GM12878 (cell line): ENCODE measurements around the gene SRGAP1. TPM values are rescaled to one million over a fixed set of nuclear protein-coding genes. Genes with fewer than 3 reads are reported as not detected.

Experiments
- ATAC-seq: fragments of 200-7000 bp; cut with Tn5 transposase; 3 replicates; pipeline ENCODE4 v1.9.1; 2020; ENCODE audit warnings: mild to moderate bottlenecking, moderate library complexity
- BruUV-seq: library from RNA; stranded (reverse); fragments of 400-500 nt; replicated peaks from 2 replicates; lab custom pipeline; 2021; lab: Mats Ljungman, UMichigan
- CTCF ChIA-PET: fragments of 300-600 bp; sonication (Branson Sonifier 250); formaldehyde crosslinking; extraction: SDS; loops from one replicate; lab custom pipeline; 2021; ENCODE audit warnings: inconsistent platforms; lab: Yijun Ruan, JAX
- POLR2A ChIA-PET: fragments of 350-600 bp; formaldehyde crosslinking; extraction: SDS; loops from one replicate; lab custom pipeline; 2021; ENCODE audit warnings: inconsistent platforms; lab: Charles Lee
- RAD21 ChIA-PET: fragments of 300-600 bp; sonication (Branson Sonifier 250); formaldehyde crosslinking; loops from one replicate; lab custom pipeline; 2023; ENCODE audit warnings: antibody characterized with exemption; ENCODE audit not compliant: unreplicated experiment; lab: Charles Lee
- SMC1A ChIA-PET: fragments of 300-600 bp; sonication (Branson Sonifier 250); formaldehyde crosslinking; loops from one replicate; lab custom pipeline; 2023; ENCODE audit not compliant: unreplicated experiment, uncharacterized antibody; lab: Charles Lee
- DNase-seq: peaks from one replicate; pipeline ENCODE4 v3.0.0-alpha.2; 2011; ENCODE audit warnings: low read depth, low spot score
- FAIRE-seq: peaks from 3 replicates; lab custom pipeline; 2011; peaks lifted over from hg19 to GRCh38; lab: Jason Lieb, UNC
- H2AFZ ChIP-seq: 2 replicates; pipeline ENCODE4 v1.6.0; 2011; ENCODE audit warnings: low read depth, low read length, control low read depth; ENCODE audit not compliant: control insufficient read depth
- H3K27ac ChIP-seq: 2 replicates; pipeline ENCODE4 v1.5.1; 2011; ENCODE audit warnings: control low read depth; ENCODE audit not compliant: control insufficient read depth, insufficient read depth
- H3K27me3 ChIP-seq, 2 experiments: replicated peaks in 1 of 2; 2 replicates each; pipeline versions ENCODE4 v1.6.0 to v1.6.1; 2011; ENCODE audit warnings: low read length in 1 of 2; ENCODE audit not compliant: control insufficient read depth in 2 of 2, insufficient read depth in 2 of 2
- H3K36me3 ChIP-seq, 2 experiments: 2 replicates each; pipeline ENCODE4 v1.5.1; 2011; ENCODE audit warnings: low read length in 1 of 2; ENCODE audit not compliant: control insufficient read depth in 2 of 2, insufficient read depth in 2 of 2
- H3K4me1 ChIP-seq: 2 replicates; pipeline ENCODE4 v1.6.1; 2011; ENCODE audit warnings: mild to moderate bottlenecking, low read length, moderate library complexity, mixed read lengths; ENCODE audit not compliant: control insufficient read depth, insufficient read depth
- H3K4me2 ChIP-seq: 2 replicates; pipeline ENCODE4 v1.6.0; 2011; ENCODE audit warnings: control low read depth; ENCODE audit not compliant: control insufficient read depth, insufficient read depth
- H3K4me3 ChIP-seq: fragments of 200-600 bp; sonication (generic); 2 replicates; pipeline ENCODE4 v1.5.1; 2016
- H3K79me2 ChIP-seq: 2 replicates; pipeline ENCODE4 v1.6.0; 2011; ENCODE audit warnings: low read length; ENCODE audit not compliant: control insufficient read depth, insufficient read depth
- H3K9ac ChIP-seq: 2 replicates; pipeline ENCODE4 v1.8.0; 2011; ENCODE audit warnings: low read length, control low read depth, mixed read lengths; ENCODE audit not compliant: control insufficient read depth, insufficient read depth
- H3K9me3 ChIP-seq: replicated peaks from 3 replicates; pipeline ENCODE4 v1.5.1; 2011; ENCODE audit warnings: mild to moderate bottlenecking, low read length; ENCODE audit not compliant: control insufficient read depth, insufficient read depth
- H4K20me1 ChIP-seq: 2 replicates; pipeline ENCODE4 v1.6.0; 2011; ENCODE audit not compliant: control insufficient read depth, insufficient read depth
- DPF2 ChIP-seq: fragments of 450-650 bp; IDR thresholded peaks from 2 replicates; pipeline ENCODE4 v1.6.1; 2017; ENCODE audit warnings: mild to moderate bottlenecking
- FOXK2 ChIP-seq: fragments of 450-650 bp; IDR thresholded peaks from 2 replicates; pipeline ENCODE4 v1.6.1; 2017; ENCODE audit warnings: mild to moderate bottlenecking, moderate library complexity
- FOXM1 ChIP-seq: IDR thresholded peaks from 2 replicates; pipeline ENCODE4 v1.6.1; 2012; ENCODE audit warnings: low read depth, mild to moderate bottlenecking, inconsistent platforms, low read length, moderate library complexity
- IRF3 ChIP-seq: fragments of 450-650 bp; IDR thresholded peaks from 2 replicates; pipeline ENCODE4 v1.6.1; 2014; ENCODE audit warnings: mild to moderate bottlenecking
- RELB ChIP-seq: fragments of 450-650 bp; IDR thresholded peaks from 2 replicates; pipeline ENCODE4 v1.6.1; 2017; ENCODE audit warnings: low read depth, mild to moderate bottlenecking, moderate library complexity
- RFX5 ChIP-seq: IDR thresholded peaks from 2 replicates; pipeline ENCODE4 v1.6.1; 2011; ENCODE audit warnings: low read depth, low read length, improper control_type of control experiment
- SMAD1 ChIP-seq: fragments of 450-650 bp; IDR thresholded peaks from 2 replicates; pipeline ENCODE4 v1.6.1; 2018; ENCODE audit warnings: mild to moderate bottlenecking, low read depth; ENCODE audit not compliant: partially characterized antibody
- SMC3 ChIP-seq: IDR thresholded peaks from 2 replicates; pipeline ENCODE4 v1.6.1; 2011; ENCODE audit warnings: low read length, improper control_type of control experiment, borderline replicate concordance
- SPI1 ChIP-seq: IDR thresholded peaks from 2 replicates; pipeline ENCODE4 v1.6.1; 2011; ENCODE audit warnings: low read depth, mild to moderate bottlenecking, low read length, moderate library complexity, borderline replicate concordance; ENCODE audit not compliant: insufficient read depth
- SREBF1 ChIP-seq: IDR thresholded peaks from 2 replicates; pipeline ENCODE4 v1.6.1; 2012; ENCODE audit warnings: mild to moderate bottlenecking, low read length
- TARDBP ChIP-seq: IDR thresholded peaks from 2 replicates; pipeline ENCODE4 v1.6.1; 2016; ENCODE audit warnings: borderline replicate concordance
- TCF12 ChIP-seq: IDR thresholded peaks from 2 replicates; pipeline ENCODE4 v1.6.1; 2011; ENCODE audit warnings: low read depth, mild to moderate bottlenecking, low read length
- TCF3 ChIP-seq: IDR thresholded peaks from 2 replicates; pipeline ENCODE4 v1.6.1; 2012; ENCODE audit warnings: low read depth, mild to moderate bottlenecking, low read length, borderline replicate concordance; ENCODE audit not compliant: insufficient read depth
- ZBTB33 ChIP-seq: fragments of 450-650 bp; IDR thresholded peaks from 2 replicates; pipeline ENCODE4 v1.6.1; 2017; ENCODE audit warnings: mild to moderate bottlenecking
- WGBS: methylation state at CpG from one replicate; pipeline ENCODE4 v1.1.6; 2016; ENCODE audit warnings: low lambda C conversion rate; ENCODE audit not compliant: insufficient replicate concordance, insufficient coverage; ENCODE audit errors: missing lambda C conversion rate; 5-methylcytosine and 5-hydroxymethylcytosine counted together
- in situ Hi-C: fragments of 300-500 bp; cut with MboI; formaldehyde crosslinking; loops from 9 replicates; pipeline ENCODE4 v1.14.3; 2018; ENCODE audit warnings: mixed read lengths
- intact Hi-C: fragments of 100-400 bp; cut with micrococcal nuclease; formaldehyde crosslinking; loops from one replicate; pipeline ENCODE4 v1.14.2; 2022; ENCODE audit not compliant: unreplicated experiment
- polyA plus RNA-seq, 11 experiments: library from polyadenylated mRNA; depleted of rRNA in 4 of 11; unstranded in 6 of 11; stranded (reverse) in 5 of 11; fragments of >200 nt; fragmentation: Nextera tagmentation in 4 of 11; fragmentation: Illumina TruSeq in 1 of 11; extraction: Ambion mirVana in 4 of 11; extraction: Trizol in 1 of 11; gene quantifications; 1 replicate in 1 of 11; 2 replicates in 10 of 11; pipeline versions ENCODE4 v1.2.1 to v1.2.3, GENCODE V29; 2011 to 2016; ENCODE audit warnings: inconsistent platforms in 2 of 11, missing spikeins in 2 of 11, low read depth in 1 of 11
- total RNA-seq, 4 experiments: library from RNA; depleted of rRNA in 3 of 4; stranded (reverse); fragments of >200 nt in 3 of 4; fragmentation: Illumina TruSeq in 1 of 4; extraction: Trizol in 1 of 4; gene quantifications; 2 replicates each; pipeline versions ENCODE4 v1.2.1 to v1.2.3, GENCODE V29; 2013 to 2021

Gene SRGAP1
- total and polyA plus RNA-seq, 10 of the 15 experiments (the other 5 are each of a cell fraction or from before 2014, with no cell fraction given), result 0.16 to 0.85 (median 0.46) TPM

GRCh38 chr12:63944586-63945228, 100.2 kb downstream of the SRGAP1 start:
- no peak for ATAC-seq
- intact Hi-C loops (no loop called here), in situ Hi-C loops (no loop called here)
- SMC1A ChIA-PET, result interaction anchor here (1.1 to 1.7 kb wide), 2 partner anchors 9 to 27 kb away, joined by 3 read pairs; no protein-coding TSS in a partner anchor
- DNase-seq, result no peak
- CTCF ChIA-PET, result no interaction called here
- no peak overlapping the region for H3K27ac ChIP-seq
- RAD21 ChIA-PET, result no interaction called here
- H2AFZ ChIP-seq, result no peak overlapping the region
- H3K4me3 ChIP-seq, result no peak overlapping the region
- 32% methylated on average over 5 of the region's 5 CpGs for WGBS
- BruUV-seq, result no TSS peak
- H4K20me1 ChIP-seq, result no peaks in the 10 kb centered on the region
- H3K36me3 ChIP-seq, result no peaks in the 10 kb centered on the region
- no peaks in the 10 kb centered on the region for H3K79me2 ChIP-seq
- no peak overlapping the region for H3K9ac ChIP-seq
- H3K4me1 ChIP-seq, result no peaks in the 10 kb centered on the region
- H3K4me2 ChIP-seq, result no peak overlapping the region
- no peaks in the 10 kb centered on the region for H3K9me3 ChIP-seq
- no peak for FAIRE-seq
- peak; percentile 5; the same call in 1 of the 2 replicates for TF ChIP-seq SPI1
- TF ChIP-seq RELB, result no peak
- POLR2A ChIA-PET, result no interaction called here
- H3K27me3 ChIP-seq, result no peaks in the 10 kb centered on the region

- CTCF ChIA-PET, result no interaction called here
- no peak for ATAC-seq
- no peak overlapping the region for H3K4me2 ChIP-seq
- TF ChIP-seq IRF3 (no peak), FOXM1 (no peak), TCF12 (no peak), ZBTB33 (no peak), SMAD1 (no peak), DPF2 (no peak), RFX5 (no peak), TARDBP (no peak), SMC3 (no peak), SREBF1 (no peak), FOXK2 (no peak), TCF3 (no peak)
- in situ Hi-C loops, result no loop called here
- H3K79me2 ChIP-seq, result no peaks in the 10 kb centered on the region
- no peak for DNase-seq
- H3K9me3 ChIP-seq, result no peaks in the 10 kb centered on the region
- H4K20me1 ChIP-seq, result no peaks in the 10 kb centered on the region
- H3K27ac ChIP-seq, result no peak overlapping the region
- no peak overlapping the region for H3K9ac ChIP-seq
- H3K4me1 ChIP-seq, result no peaks in the 10 kb centered on the region
- no peaks in the 10 kb centered on the region for H3K27me3 ChIP-seq
- SMC1A ChIA-PET, result interaction anchor here (1.7 kb wide), 1 partner anchor 26 kb away, joined by 3 read pairs; no protein-coding TSS in a partner anchor
- RAD21 ChIA-PET, result no interaction called here
- POLR2A ChIA-PET, result no interaction called here
- peak; percentile 54 for FAIRE-seq
- H3K4me3 ChIP-seq, result no peak overlapping the region
- no TSS peak for BruUV-seq
- no peaks in the 10 kb centered on the region for H3K36me3 ChIP-seq
- intact Hi-C loops, result no loop called here
- H2AFZ ChIP-seq, result no peak overlapping the region
Measured at GRCh38 chr12:63945777-63946176, 101.3 kb downstream of the SRGAP1 start.
